Hypothalamus (tissue), 51 donors: ENCODE measurements around the gene SLC25A39.

Experiments
- DNase-seq, 51 donors: peaks; one replicate each; lab custom pipeline; 2025; lab: John Stamatoyannopoulos, UW

SLC25A39 gene

DNA sequence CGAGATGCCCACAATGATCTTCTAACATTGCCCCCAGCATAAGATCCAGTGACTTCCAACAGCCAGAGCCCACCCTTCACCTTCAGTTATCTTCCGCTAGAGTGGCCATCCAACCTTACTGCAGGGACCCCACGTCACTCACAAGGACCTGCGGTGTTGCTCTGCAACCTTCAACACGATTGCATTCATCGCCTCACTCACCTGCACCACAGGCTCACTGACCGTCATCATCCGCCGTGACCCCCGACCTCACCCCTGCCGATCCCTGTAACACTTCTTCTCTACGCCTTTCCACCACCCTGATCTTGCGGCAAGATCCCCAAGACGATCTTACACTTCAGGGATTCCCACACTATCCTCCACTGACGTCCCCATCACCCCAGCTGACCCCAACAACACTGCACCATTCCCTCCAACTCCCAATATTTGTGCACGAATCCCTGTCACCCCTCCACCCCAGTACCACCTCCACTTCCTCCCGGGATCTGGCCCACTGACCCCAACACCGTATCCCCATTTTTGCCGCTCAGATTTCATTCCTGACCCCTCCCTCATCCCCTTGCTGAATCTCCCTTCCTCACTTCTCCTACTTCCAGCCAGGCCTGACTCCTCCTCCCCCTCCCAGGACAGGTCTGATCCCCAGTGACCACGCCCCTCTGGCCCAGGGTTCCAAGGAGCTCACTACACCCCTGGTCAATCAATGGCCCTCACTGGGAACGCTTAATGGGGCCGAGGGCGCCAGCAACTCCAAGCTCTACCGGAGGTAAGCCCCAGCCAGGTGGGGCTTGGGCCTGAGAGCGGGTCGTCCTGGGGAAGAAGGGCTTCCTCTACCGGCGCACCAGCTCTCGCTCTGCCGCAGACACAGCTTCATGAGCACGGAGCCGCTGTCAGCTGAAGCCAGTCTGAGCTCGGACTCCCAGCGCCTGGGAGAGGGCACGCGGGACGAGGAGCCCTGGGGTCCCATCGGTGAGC is 8.6 kb downstream of the SLC25A39 start:
- no peak for DNase-seq

GRCh38 chr17:44314869-44315661 is 9.6 kb downstream of the SLC25A39 start:
- peak in 7 of 51 donors; percentile 14 to 44 (median 21) for DNase-seq

- no peak for DNase-seq
These were observed 10.1 kb downstream of the SLC25A39 start for GRCh38 chr17:44314524-44314868.

DNA sequence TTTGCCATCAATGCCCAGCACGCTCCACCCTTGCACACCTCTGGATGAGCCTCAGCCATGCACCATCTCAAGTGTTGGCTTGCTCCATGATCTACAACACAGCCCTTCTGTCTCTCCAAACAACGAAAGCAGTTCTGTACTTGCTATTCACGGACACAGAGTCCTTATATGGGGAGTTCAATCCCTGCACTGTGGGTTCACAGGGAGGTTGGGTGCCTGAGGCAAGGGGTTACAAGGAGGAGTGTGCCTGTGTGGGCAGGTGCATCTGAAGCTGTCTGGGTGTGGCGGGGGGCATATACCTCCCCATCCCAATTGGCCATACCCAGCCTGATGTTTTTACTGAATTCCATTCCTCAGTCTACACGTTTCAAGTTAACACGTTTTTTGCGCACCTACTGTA is 10.6 kb downstream of the SLC25A39 start:
- no peak for DNase-seq

DNA sequence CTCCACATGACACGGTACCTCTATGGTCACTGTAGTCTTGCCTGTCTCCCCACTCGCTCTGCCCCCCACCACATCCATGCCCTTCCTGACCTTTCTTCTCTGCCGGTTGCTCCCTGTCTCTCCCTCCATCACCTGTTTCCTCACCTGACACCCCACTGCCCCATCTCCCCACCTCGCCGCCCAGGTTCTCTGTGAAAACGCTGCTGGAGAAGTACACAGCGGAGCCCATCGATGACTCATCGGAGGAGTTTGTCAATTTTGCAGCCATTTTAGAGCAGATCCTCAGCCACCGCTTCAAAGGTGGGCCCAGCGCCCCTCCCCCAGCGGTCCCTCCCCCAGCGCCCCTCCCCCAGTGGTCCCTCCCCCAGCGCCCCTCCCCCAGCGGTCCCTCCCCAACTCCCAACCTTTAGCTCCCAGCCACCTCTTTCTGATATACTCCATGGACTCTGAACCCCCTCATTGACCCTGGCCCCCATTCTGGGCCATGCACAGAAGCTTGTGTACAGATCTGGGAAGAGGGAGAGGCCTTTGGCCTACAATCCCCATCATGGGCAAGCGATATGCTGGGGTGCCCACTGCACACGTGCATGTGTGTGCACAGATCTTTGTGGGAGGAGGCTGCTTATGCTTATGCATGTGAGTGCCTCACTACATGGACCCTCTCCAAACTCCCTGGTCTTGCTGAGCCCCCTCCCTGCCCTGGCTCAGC is 12.1 kb downstream of the SLC25A39 start:
- DNase-seq = no peak

DNA sequence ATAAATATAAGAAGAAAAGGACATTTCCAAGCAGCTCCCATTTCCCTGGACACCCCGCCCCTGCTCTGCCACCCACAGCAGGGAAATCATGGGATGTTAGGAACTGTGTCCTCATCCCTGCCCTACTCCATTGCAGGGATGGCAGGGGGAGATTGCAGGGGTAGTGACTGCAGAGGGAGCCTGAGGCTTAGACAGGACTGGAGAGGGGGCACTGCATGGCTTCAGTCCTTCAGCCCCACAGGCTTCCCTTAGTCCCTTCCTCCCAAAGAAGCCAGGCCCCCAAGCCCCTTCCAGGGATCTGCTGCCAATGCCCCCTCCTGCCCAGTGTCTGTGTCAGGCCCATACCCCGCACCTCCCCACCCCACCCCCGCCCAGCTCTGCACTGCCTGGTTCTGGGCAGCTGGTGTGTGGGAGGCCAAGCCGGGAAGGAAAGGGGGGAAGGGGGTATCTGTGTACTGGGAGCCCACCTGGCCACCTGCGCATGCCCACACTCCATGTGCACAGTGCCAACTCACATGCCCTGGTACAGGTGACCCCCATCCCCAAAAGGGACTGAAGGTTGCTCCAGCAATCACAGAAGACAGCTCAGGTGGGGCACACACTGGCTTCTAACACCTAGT is 13.0 kb downstream of the SLC25A39 start:
- DNase-seq = no peak

DNA sequence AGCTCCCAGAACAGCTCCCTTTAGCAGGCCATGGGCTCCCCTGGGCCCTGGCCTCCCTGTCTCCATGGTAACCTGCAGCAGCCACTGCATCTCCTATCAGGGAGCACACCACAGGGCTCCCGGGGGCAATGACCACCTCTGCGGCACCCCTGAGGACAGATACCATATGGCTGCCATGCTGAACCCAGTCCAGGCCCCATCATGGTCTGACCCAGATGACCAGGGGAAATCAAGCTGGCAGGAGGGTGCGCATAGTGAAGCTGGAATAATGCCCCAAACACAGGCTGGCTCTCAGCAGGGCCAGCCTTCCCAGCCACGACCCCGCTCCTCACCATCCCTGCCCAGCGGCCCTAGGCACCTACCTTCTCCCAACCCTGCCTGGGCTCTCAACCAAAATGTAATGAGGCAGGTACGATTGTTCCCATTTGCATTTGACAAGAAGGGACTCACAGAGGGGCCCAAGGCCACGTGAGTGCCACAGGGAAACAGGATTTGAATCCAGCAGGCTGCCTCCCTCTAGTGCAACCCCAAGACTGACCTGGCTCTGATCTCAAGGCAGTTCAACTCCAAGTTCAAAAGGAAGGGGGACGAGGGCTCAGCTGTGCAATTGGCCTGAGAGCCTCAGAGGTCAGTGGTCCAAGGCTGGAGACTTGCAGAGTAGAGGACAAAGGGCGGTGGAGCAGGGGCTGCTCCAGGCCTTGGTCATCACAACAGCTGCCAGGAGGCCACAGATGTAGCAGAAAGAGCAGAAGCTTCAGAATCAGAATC is 13.8 kb downstream of the SLC25A39 start:
- no peak for DNase-seq

DNA sequence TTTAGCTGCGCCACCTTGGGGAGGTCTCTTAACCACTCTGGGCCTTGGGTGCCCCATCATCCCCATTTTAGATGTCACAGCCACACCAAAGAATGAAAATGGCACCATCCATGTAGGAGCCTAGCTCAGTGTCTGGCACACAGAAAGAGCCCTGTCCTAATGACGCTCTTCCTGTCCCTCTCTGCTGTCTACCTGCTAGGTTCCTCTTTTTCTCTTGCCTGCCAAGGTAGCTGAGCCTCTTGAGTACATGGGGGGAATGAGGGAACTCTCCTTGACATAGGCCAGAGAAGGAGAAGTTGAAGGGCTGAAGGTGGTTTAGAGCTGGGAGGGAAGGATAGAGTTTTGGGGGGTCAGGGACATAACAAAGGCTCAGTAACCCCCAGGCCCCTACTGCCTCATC is 14.4 kb downstream of the SLC25A39 start:
- DNase-seq = no peak

DNA sequence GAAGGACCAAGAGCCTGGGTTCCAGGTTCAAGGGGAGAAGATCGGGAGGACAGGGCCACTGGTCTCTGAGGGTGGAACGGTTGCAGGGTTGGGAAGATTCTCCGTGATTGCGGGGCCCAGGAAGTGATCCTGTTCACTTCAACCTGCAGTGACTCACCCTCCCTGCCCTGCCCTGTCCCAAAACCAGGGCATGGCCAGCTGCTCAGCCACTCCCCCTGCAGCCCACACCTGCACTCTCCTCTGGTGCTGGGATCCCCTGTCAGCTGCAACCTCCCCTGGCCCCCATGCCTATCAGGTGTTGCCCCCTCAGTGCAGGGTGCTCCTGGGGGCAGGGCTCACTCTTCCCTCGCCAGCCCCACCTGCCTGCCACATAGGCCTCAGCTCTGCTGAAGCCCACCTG is 15.2 kb downstream of the SLC25A39 start:
- peak in 1 of 51 donors; percentile 15 for DNase-seq

DNA sequence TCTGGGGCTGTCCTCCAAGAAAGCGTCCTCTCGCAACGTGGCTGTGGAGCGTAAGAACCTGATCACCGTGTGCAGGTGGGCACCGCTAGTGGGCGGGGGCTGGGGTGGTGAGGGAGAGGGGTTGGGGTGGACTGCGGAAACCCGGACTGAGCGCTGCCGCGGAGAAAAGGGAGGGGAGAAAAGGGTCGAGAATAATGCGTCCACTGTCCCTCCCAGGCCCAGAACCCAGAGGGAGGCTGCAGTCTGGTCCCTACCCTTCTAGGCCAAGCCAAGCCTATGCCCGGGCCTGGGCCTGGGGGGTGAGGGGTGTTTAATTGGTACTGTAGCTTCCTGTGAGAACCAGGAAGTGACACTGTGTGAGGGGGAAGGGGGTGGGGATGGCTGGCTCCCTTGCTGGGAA is 15.8 kb downstream of the SLC25A39 start:
- DNase-seq = peak in 36 of 51 donors; percentile 18 to 71 (median 46)

- peak; percentile 55 to 97 (median 90) for DNase-seq
These were observed 16.3 kb downstream of the SLC25A39 start, which contains the start of gene RUNDC3A for GRCh38 chr17:44308320-44308818. RUNDC3A (plus strand) TSS chr17:44308601; CDS start chr17:44308833, 232 bp downstream.

GRCh38 chr17:44307387-44308186 is 17.0 kb downstream of the SLC25A39 start:
- DNase-seq = peak in 48 of 51 donors; percentile 36 to 94 (median 74)

DNA sequence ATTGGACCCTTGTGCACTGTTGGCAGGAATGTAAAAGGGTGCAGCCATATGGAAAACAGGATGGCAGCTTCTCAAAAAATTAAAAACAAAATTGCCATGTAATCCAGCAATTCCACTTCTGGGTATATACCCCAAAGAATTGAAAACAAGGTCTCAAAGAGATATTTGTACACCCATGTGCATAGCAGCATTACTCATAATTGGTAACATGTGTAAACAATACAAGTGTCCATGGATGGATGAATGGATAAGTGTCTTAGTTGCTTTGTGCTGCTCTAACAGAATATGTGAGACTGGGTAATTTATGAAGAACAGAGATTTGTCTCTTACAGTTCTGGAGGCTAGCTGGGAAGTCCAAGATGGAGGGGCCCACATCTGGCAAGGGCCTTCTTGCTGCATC is 20.0 kb downstream of the SLC25A39 start:
- DNase-seq = no peak

DNA sequence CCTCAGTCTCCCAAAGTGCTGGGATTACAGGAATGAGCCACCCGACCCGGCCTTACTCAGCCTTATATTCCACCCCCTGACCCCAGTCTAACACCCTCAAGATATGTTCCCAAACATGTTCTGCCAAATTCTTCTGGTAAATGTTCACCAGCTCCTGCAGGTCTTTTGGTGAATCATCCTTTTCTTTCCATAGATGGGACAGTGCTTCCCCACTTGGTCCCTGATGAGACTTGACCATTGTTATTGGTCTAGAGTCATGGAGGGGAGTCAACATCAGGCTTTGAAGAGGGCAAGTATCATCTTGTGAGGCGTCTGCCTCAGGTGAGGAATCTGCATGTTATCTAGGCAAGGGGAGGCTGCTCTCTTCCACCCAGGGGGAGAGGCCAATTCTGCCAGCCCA is 26.6 kb downstream of the SLC25A39 start:
- no peak for DNase-seq

DNA sequence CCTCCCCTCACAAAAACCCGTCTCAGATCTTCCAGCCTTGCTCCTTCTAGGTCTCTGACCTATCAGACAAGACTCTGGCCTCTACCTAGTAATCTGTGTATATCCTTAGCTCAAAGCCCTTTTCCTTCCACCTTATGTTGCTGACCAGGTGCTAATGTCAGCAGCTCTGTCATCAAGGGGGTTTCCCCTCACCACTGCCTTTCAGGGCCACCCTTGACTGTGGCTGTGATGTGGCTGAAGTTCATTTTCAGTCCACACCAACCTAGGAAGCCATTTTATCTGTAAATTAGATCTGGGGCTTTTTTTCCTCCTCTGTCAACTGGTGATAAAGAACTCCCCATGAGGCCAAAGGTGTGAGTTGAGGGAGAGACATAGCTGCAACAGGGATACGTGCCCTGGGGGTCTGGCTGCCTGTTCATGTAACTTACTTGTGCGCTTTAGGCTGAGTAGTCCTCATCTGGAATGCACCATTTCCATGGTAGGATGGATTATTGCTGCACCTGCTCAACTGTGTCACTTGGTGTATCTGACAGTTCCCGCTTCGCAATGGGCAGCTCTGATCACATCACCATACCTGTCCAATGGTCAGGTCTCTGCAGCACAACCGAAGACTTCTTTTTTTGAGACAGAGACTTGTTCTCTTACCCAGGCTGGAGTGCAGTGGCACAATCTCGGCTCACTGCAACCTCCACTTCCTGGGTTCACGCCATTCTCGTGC is 31.0 kb downstream of the SLC25A39 start:
- DNase-seq = no peak

- no peak for DNase-seq
These were observed 37.0 kb downstream of the SLC25A39 start for GRCh38 chr17:44287651-44288050.

GRCh38 chr17:44284024-44284400 is 40.6 kb downstream of the SLC25A39 start:
- DNase-seq = no peak
